ENCODE data around the gene SNRK. TPM values are rescaled to one million over a fixed set of nuclear protein-coding genes. Genes with fewer than 3 reads are reported as not detected.

Gene SNRK
- total RNA-seq, 1 experiment from 2014 or later, result 14.4 TPM

GRCh38 chr3:43285644-43286043, 696 bp upstream of the SNRK start:
- CTCF ChIA-PET, result no interaction called here
- H3F3A ChIP-seq (ENCODE audit: insufficient read depth, low read depth), result no peaks in the 10 kb centered on the region
- POLR2A ChIA-PET (ENCODE audit: unreplicated experiment), result interaction anchor here (0.5 to 0.8 kb wide), 3 partner anchors 349 to 633 kb away, joined by 3 to 5 read pairs (median 4); no protein-coding TSS in a partner anchor
- peak overlapping the region; percentile 70 for H3K4me2 ChIP-seq
- H3K27me3 ChIP-seq (ENCODE audit: insufficient read depth, low read depth), result no peaks in the 10 kb centered on the region
- peak overlapping the region; percentile 71 for H3K4me3 ChIP-seq
- H3K4me1 ChIP-seq (replicated peaks; ENCODE audit: insufficient read depth), result peaks cover 24% of the 10 kb centered on the region
- TF ChIP-seq CTCF (conservative IDR thresholded peaks at IDR 0.05) (no peak), EZH2 (IDR thresholded peaks at IDR 0.05; ENCODE audit: low read depth) (no peak)
- H3K27ac ChIP-seq, result no peak overlapping the region
- no peaks in the 10 kb centered on the region for H3K9me3 ChIP-seq (ENCODE audit: insufficient read depth, low read depth)
- H3K9me2 ChIP-seq (ENCODE audit: insufficient read depth), result no peaks in the 10 kb centered on the region
- H4K20me1 ChIP-seq (ENCODE audit: insufficient read depth), result 0 out of 2 replicates have a peak, but pooled peaks cover 4% of the 10 kb centered on the region
- peaks cover 38% of the 10 kb centered on the region for H3K79me2 ChIP-seq (ENCODE audit: low read depth)
- DNase-seq, result no peak
- H3K36me3 ChIP-seq (ENCODE audit: low read depth), result no peaks in the 10 kb centered on the region
- TSS peak; percentile 92 for BruUV-seq (replicated peaks)
- 0 out of 2 replicates have a peak overlapping the region, but pooled peaks have one; percentile 81 for H2AFZ ChIP-seq
- intact Hi-C loops (cut with micrococcal nuclease; ENCODE audit: unreplicated experiment), result loop anchor here (1.0 kb wide), 1 partner anchor 104 kb away; no protein-coding TSS in a partner anchor

- intact Hi-C loops (cut with micrococcal nuclease; ENCODE audit: unreplicated experiment), result loop anchor here (1.0 kb wide), 1 partner anchor 106 kb away; no protein-coding TSS in a partner anchor
- BruUV-seq (replicated peaks), result no TSS peak
- Histone ChIP-seq H3K79me2 (ENCODE audit: low read depth) (peaks cover 51% of the 10 kb centered on the region), H3F3A (ENCODE audit: insufficient read depth, low read depth) (no peaks in the 10 kb centered on the region), H3K9me3 (ENCODE audit: insufficient read depth, low read depth) (no peaks in the 10 kb centered on the region), H3K4me1 (replicated peaks; ENCODE audit: insufficient read depth) (peaks cover 37% of the 10 kb centered on the region), H3K4me3 (peak overlapping the region; percentile 83), H3K27ac (peak overlapping the region; percentile 47), H3K27me3 (ENCODE audit: insufficient read depth, low read depth) (no peaks in the 10 kb centered on the region), H2AFZ (0 out of 2 replicates have a peak overlapping the region, but pooled peaks have one; percentile 39), H3K9me2 (ENCODE audit: insufficient read depth) (no peaks in the 10 kb centered on the region), H3K4me2 (peak overlapping the region; percentile 98), H3K36me3 (ENCODE audit: low read depth) (no peaks in the 10 kb centered on the region), H4K20me1 (ENCODE audit: insufficient read depth) (peaks cover 8% of the 10 kb centered on the region; the same call in 1 of the 2 replicates)
- ChIA-PET CTCF (no interaction called here), POLR2A (ENCODE audit: unreplicated experiment) (interaction anchor here (0.7 kb wide), 1 partner anchor 1055 kb away, joined by 4 read pairs; no protein-coding TSS in a partner anchor)
- DNase-seq, result no peak
- TF ChIP-seq CTCF (conservative IDR thresholded peaks at IDR 0.05) (no peak), EZH2 (IDR thresholded peaks at IDR 0.05; ENCODE audit: low read depth) (no peak)
Observed at GRCh38 chr3:43286841-43287499, 630 bp downstream of the SNRK start.

- Histone ChIP-seq H3K4me3 (peak overlapping the region; percentile 83), H3F3A (ENCODE audit: insufficient read depth, low read depth) (no peaks in the 10 kb centered on the region), H3K79me2 (ENCODE audit: low read depth) (peaks cover 56% of the 10 kb centered on the region), H2AFZ (no peak overlapping the region), H3K27ac (peak overlapping the region; percentile 47), H3K9me2 (ENCODE audit: insufficient read depth) (no peaks in the 10 kb centered on the region), H3K27me3 (ENCODE audit: insufficient read depth, low read depth) (no peaks in the 10 kb centered on the region), H3K4me1 (replicated peaks; ENCODE audit: insufficient read depth) (peaks cover 37% of the 10 kb centered on the region), H3K9me3 (ENCODE audit: insufficient read depth, low read depth) (no peaks in the 10 kb centered on the region), H4K20me1 (ENCODE audit: insufficient read depth) (peaks cover 13% of the 10 kb centered on the region; the same call in 1 of the 2 replicates), H3K4me2 (peak overlapping the region; percentile 98), H3K36me3 (ENCODE audit: low read depth) (no peaks in the 10 kb centered on the region)
- CTCF ChIA-PET, result no interaction called here
- intact Hi-C loops (cut with micrococcal nuclease; ENCODE audit: unreplicated experiment), result no loop called here
- no peak for TF ChIP-seq EZH2 (IDR thresholded peaks at IDR 0.05; ENCODE audit: low read depth)
- TF ChIP-seq CTCF (conservative IDR thresholded peaks at IDR 0.05), result no peak
- POLR2A ChIA-PET (ENCODE audit: unreplicated experiment), result interaction anchor here (0.7 kb wide), 1 partner anchor 1056 kb away, joined by 4 read pairs; no protein-coding TSS in a partner anchor
- BruUV-seq (replicated peaks), result TSS peak; percentile 60
- DNase-seq, result no peak
Observed at GRCh38 chr3:43287500-43287873, 1.1 kb downstream of the SNRK start.
